Measurements from ENCODE around the gene FOXG1. TPM values are rescaled to one million over a fixed set of nuclear protein-coding genes. Genes with fewer than 3 reads are reported as not detected.

FOXG1 gene
- total RNA-seq, 2 donors from 2014 or later: not detected

DNA sequence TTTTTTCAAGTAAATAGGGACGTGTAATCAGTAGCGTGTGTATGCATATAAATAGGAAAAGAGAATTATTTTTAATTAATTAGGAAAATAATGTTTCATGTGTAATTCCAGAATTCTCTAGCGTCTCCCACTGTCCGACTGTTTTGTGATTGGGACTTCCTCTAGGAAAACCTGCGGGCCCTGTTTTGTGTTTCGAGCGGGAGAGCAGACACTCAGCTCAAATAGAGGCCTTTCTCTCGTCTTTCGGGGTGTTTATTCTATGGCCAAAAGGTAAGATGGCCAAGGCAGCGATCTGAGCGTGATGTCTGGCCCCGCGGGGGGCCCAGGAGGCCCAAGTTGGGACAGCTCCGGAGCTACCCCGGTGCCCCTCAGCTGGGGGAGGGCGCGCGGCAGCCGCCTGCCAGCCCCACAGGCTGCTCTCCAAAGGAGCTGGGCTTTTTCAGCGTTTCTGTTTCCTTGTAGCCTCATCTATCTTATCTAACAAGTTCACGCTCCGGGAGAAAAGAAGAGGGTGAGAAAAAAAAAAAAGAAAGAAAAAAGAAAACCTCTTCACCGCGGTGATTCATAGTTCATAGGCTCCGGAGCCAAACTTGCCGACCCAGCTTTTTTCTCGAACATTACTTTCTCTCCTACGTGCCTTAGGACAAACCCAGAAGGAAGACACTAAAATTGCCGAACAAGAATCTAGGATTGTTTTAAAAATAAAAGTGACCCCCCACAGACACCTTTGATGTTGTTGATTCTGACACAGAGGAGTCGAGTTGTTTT, 7.5 kb upstream of the FOXG1 start:
- TF ChIP-seq, protein P1, sequence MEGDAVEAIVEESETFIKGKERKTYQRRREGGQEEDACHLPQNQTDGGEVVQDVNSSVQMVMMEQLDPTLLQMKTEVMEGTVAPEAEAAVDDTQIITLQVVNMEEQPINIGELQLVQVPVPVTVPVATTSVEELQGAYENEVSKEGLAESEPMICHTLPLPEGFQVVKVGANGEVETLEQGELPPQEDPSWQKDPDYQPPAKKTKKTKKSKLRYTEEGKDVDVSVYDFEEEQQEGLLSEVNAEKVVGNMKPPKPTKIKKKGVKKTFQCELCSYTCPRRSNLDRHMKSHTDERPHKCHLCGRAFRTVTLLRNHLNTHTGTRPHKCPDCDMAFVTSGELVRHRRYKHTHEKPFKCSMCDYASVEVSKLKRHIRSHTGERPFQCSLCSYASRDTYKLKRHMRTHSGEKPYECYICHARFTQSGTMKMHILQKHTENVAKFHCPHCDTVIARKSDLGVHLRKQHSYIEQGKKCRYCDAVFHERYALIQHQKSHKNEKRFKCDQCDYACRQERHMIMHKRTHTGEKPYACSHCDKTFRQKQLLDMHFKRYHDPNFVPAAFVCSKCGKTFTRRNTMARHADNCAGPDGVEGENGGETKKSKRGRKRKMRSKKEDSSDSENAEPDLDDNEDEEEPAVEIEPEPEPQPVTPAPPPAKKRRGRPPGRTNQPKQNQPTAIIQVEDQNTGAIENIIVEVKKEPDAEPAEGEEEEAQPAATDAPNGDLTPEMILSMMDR (IDR thresholded peaks at IDR 0.05): no peak
- no peak for DNase-seq
- H3K4me1 ChIP-seq: no peaks in the 10 kb centered on the region
- H3K9me3 ChIP-seq: no peaks in the 10 kb centered on the region
- no peak overlapping the region for H3K9ac ChIP-seq (ENCODE audit: low read depth in 2 of 2, low read length in 2 of 2)
- intact Hi-C loops (cut with DNase I): no loop called here
- no peaks in the 10 kb centered on the region for H3K36me3 ChIP-seq
- H3K27me3 ChIP-seq: peaks cover 72% of the 10 kb centered on the region
- H3K27ac ChIP-seq: no peak overlapping the region
- no peak overlapping the region for H3K4me3 ChIP-seq

DNA sequence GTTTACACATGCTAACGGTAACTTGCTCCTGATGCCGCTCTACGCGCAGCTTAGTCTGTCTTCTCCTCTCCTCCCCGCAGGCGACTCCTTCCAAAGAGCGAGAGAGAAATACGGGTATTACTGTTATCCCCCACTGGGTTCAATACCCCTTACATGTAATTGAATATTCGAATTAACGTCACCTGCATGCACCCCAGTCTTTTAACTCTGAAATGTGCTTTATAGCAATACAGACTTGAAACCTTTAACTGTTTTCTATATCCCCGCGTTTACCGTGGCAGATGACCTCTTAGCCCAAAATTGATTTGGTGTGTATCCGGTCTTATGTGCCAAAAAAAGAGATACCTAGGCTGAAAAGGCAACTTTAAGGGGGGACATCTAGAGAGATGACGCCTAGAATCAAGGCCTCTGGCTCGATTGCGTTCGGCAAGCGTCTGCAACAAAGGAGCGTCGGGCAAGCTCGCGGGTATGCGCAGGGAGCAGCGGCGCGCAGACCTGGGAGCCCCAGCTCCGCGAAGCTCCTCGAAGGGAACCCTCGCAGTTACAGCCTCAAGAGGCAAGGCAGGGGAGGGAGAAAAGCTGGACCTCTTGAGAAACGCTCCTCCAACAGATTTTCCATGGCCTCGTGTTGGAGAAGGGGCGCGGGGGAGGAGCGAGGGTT, 6.8 kb upstream of the FOXG1 start:
- TF ChIP-seq, protein P1 (IDR thresholded peaks at IDR 0.05): no peak
- no peak overlapping the region for H3K9ac ChIP-seq (ENCODE audit: low read depth in 2 of 2, low read length in 2 of 2)
- no peak overlapping the region for H3K27ac ChIP-seq
- no peaks in the 10 kb centered on the region for H3K36me3 ChIP-seq
- intact Hi-C loops (cut with DNase I): no loop called here
- no peaks in the 10 kb centered on the region for H3K4me1 ChIP-seq
- H3K9me3 ChIP-seq: no peaks in the 10 kb centered on the region
- peaks cover 79% of the 10 kb centered on the region for H3K27me3 ChIP-seq
- no peak overlapping the region for H3K4me3 ChIP-seq
- DNase-seq: no peak

DNA sequence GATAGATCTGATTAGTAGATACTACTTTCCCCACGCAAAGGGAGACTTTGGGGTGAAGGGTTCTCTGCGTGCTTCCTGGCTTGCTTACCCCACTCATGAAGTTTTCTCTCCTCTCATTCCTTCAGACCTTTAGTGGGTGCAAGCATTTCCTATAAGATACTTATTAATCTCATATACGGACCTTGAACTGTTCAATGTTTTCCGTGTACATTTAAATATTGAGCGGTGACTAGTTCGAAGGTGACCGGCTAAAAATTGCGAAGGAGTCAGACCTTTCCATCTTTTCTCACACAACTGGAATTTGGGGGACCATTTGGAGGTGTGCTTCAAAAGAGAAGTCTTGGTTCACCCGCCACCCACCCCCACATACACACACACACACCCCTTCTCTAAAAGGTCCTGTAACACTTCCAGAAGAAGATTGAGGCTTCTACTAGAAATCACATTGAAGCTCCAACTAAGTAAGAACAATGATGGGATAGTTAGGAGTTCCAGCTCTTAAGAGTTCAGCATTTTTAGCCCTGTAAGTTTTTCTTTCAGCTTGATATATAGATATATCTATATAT, 6.1 kb upstream of the FOXG1 start:
- TF ChIP-seq, protein P1 (IDR thresholded peaks at IDR 0.05): no peak
- no peak for DNase-seq
- Histone ChIP-seq H3K9ac (ENCODE audit: low read depth in 2 of 2, low read length in 2 of 2) (no peak overlapping the region), H3K4me1 (no peaks in the 10 kb centered on the region), H3K4me3 (no peak overlapping the region), H3K27ac (no peak overlapping the region), H3K36me3 (no peaks in the 10 kb centered on the region), H3K27me3 (peaks cover 86% of the 10 kb centered on the region), H3K9me3 (no peaks in the 10 kb centered on the region)
- intact Hi-C loops (cut with DNase I): no loop called here

DNA sequence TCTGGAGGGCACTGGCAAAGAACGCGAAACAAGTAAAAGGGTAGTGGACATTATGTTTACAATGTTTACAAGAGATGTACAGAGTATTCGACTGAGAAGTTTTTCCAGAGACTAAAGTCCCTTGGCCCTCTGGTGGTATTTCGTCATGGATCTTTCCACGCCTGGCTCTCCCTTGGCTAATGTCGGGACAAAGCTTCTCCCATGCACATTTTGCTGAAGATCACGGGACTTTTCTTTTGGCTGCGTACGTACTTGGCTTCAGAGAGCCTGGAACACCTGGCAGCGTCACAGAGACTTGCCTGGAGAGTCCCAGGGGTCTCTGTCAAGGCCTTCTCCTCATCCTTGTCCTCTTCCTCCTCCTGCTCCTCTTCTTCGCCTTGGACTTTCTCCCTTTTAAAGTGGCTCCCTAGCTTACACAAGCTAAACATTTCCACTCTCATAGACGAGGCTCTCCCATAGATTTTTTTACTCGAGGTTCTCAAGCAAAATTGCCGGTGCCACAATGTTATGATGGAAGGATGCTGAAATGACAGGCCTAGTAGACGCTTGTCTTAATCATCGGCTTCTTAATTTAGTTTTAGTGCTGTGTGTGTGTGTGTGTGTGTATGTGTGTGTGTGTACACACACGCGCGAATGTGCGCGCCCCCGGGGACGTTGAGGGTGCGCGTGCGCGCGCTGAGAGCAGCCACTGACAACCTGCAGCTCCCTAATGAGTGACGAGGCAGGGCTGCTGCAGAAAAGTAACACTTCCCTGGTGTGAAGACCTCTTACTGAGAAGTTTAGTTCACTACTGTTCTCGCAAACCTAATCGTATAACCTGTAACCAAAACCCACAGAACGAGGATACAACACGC, 4.9 kb upstream of the FOXG1 start:
- Histone ChIP-seq H3K36me3 (no peaks in the 10 kb centered on the region), H3K27me3 (peaks cover 91% of the 10 kb centered on the region), H3K4me3 (no peak overlapping the region), H3K4me1 (no peaks in the 10 kb centered on the region), H3K9me3 (no peaks in the 10 kb centered on the region), H3K27ac (no peak overlapping the region), H3K9ac (ENCODE audit: low read depth in 2 of 2, low read length in 2 of 2) (no peak overlapping the region)
- no peak for DNase-seq
- intact Hi-C loops (cut with DNase I): no loop called here
- TF ChIP-seq, protein P1 (IDR thresholded peaks at IDR 0.05): no peak

DNA sequence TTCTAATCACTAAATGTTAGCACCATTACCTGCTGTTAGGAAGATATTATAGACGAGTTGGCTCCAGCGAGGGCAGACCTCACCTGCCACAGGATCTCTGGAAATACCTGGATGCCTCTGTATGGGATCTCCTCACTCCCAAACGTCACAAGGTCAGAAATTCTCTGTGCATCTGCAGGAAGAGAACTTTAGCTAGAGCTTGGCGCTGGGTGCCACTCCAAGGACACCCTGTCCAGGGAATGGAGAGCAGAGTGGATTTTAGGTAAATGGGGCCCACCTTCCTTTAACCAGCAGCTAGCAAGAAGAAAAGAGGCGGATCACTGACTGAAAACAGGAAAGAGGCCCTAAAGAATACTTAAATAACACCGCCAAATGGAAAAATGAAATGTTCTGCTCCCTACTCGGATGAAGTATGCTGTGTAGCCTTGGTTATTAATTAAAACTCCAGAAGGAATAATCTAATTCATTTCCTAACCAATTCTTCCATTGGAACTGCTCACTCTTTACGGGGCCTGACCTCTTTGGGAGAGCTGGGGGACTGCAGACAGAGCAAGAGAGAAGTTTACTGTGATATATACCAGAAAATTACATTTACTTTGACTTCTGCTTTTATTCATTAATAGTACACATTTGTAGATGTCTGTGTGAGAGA, 4.2 kb upstream of the FOXG1 start:
- Histone ChIP-seq H3K36me3 (no peaks in the 10 kb centered on the region), H3K9ac (ENCODE audit: low read depth in 2 of 2, low read length in 2 of 2) (no peak overlapping the region), H3K27me3 (peaks cover 87% of the 10 kb centered on the region), H3K27ac (no peak overlapping the region), H3K4me3 (no peak overlapping the region), H3K9me3 (no peaks in the 10 kb centered on the region), H3K4me1 (no peaks in the 10 kb centered on the region)
- TF ChIP-seq, protein P1 (IDR thresholded peaks at IDR 0.05): no peak
- DNase-seq: no peak
- intact Hi-C loops (cut with DNase I): no loop called here

All from colonic mucosa (tissue), 4 donors.